Prostate gland (tissue), 2 donors: Measurements from ENCODE around the gene ERC2. TPM values are rescaled to one million over a fixed set of nuclear protein-coding genes. Genes with fewer than 3 reads are reported as not detected.

Experiments
- DNase-seq: peaks from one replicate; pipeline ENCODE4 v3.0.0-alpha.2; 2019; ENCODE audit warnings: low spot score
- H3K27ac ChIP-seq, 2 donors: fragments of 200-600 bp; sonication (generic); 2 replicates each; pipeline ENCODE4 v1.5.1; 2017 to 2019
- H3K27me3 ChIP-seq: fragments of 200-600 bp; sonication (generic); replicated peaks from 2 replicates; pipeline ENCODE4 v1.5.1; 2019; ENCODE audit not compliant: insufficient read depth
- H3K36me3 ChIP-seq, 2 donors: fragments of 200-600 bp; sonication (generic); 1 replicate in 1 of 2; 2 replicates in 1 of 2; pipeline versions ENCODE4 v1.5.1 to v1.8.1; 2017 to 2019
- H3K4me1 ChIP-seq: fragments of 200-600 bp; sonication (generic); replicated peaks from 2 replicates; pipeline ENCODE4 v1.5.1; 2019
- H3K4me3 ChIP-seq, 2 donors: fragments of 200-600 bp; sonication (generic); 2 replicates each; pipeline ENCODE4 v1.5.1; 2017 to 2019
- H3K9me3 ChIP-seq: fragments of 200-600 bp; sonication (generic); 2 replicates; pipeline ENCODE4 v1.5.1; 2017
- POLR2A ChIP-seq: fragments of 450-650 bp; IDR thresholded peaks from one replicate; pipeline ENCODE4 v1.6.1; 2016; ENCODE audit warnings: antibody characterized with exemption, mild to moderate bottlenecking
- POLR2AphosphoS5 ChIP-seq: sonication (generic); formaldehyde crosslinking; IDR thresholded peaks from one replicate; pipeline ENCODE4 v1.6.1; 2017; ENCODE audit warnings: antibody characterized with exemption
- WGBS: methylation state at CpG from one replicate; pipeline ENCODE4 v1.1.5; 2018; 5-methylcytosine and 5-hydroxymethylcytosine counted together
- intact Hi-C: fragments of 100-400 bp; cut with DNase I; formaldehyde crosslinking; loops from one replicate; pipeline ENCODE4 v1.14.2; 2022
- total RNA-seq, 2 donors: library from RNA; depleted of rRNA; stranded (reverse); fragments of >200 nt; gene quantifications; one replicate each; pipeline ENCODE4 v1.1.0, GENCODE V29; 2016
- TF ChIP-seq, protein P1 (sequence below), 4 experiments: fragments of 200-600 bp in 2 of 4; fragments of 450-650 bp in 2 of 4; sonication (generic) in 2 of 4; IDR thresholded peaks; 1 replicate in 3 of 4; 2 replicates in 1 of 4; pipeline ENCODE4 v1.5.1; 2016 to 2019; ENCODE audit warnings: antibody characterized with exemption in 4 of 4, mild to moderate bottlenecking in 2 of 4, moderate library complexity in 2 of 4

ERC2 gene
- total RNA-seq, 2 donors from 2014 or later: 1.0 to 2.7 TPM

DNA sequence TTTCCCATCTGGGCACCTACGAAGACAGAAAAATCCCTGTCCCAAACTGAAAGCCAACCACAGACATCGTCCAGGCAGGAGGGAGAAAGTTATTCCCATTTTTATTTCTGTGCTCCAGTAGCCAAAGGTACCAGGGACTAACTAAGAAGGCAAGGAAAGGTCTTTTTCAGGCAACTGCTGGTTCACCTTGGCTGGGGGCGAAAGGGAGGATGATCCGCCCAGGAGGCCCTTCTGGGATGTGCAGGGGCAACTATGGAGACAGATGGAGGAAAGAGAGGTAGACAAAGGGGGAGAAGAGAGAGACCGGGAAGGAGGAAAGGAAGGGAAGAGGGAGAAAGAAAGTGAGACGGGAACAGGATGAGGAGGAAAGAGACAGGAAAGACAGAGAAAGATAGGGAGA lies 994.5 kb downstream of the ERC2 start:
- no peaks in the 10 kb centered on the region for H3K36me3 ChIP-seq
- no peak for DNase-seq
- H3K4me3 ChIP-seq: no peak overlapping the region
- intact Hi-C loops: no loop called here
- no peaks in the 10 kb centered on the region for H3K9me3 ChIP-seq
- H3K27ac ChIP-seq: no peak overlapping the region
- TF ChIP-seq, protein P1, sequence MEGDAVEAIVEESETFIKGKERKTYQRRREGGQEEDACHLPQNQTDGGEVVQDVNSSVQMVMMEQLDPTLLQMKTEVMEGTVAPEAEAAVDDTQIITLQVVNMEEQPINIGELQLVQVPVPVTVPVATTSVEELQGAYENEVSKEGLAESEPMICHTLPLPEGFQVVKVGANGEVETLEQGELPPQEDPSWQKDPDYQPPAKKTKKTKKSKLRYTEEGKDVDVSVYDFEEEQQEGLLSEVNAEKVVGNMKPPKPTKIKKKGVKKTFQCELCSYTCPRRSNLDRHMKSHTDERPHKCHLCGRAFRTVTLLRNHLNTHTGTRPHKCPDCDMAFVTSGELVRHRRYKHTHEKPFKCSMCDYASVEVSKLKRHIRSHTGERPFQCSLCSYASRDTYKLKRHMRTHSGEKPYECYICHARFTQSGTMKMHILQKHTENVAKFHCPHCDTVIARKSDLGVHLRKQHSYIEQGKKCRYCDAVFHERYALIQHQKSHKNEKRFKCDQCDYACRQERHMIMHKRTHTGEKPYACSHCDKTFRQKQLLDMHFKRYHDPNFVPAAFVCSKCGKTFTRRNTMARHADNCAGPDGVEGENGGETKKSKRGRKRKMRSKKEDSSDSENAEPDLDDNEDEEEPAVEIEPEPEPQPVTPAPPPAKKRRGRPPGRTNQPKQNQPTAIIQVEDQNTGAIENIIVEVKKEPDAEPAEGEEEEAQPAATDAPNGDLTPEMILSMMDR (IDR thresholded peaks at IDR 0.05): no peak
- TF ChIP-seq POLR2AphosphoS5 (no peak), POLR2A (no peak)
- no peaks in the 10 kb centered on the region for H3K27me3 ChIP-seq
- no peaks in the 10 kb centered on the region for H3K4me1 ChIP-seq
- WGBS: 94% methylated on average over 6 of the region's 6 CpGs

GRCh38 chr3:55471522-55472280 lies 996.6 kb downstream of the ERC2 start:
- Histone ChIP-seq H3K4me1 (no peaks in the 10 kb centered on the region), H3K27me3 (no peaks in the 10 kb centered on the region), H3K4me3 (no peak overlapping the region), H3K9me3 (no peaks in the 10 kb centered on the region), H3K36me3 (no peaks in the 10 kb centered on the region), H3K27ac (no peak overlapping the region)
- no peak for DNase-seq
- TF ChIP-seq, protein P1 (IDR thresholded peaks at IDR 0.05): no peak
- TF ChIP-seq POLR2A (no peak), POLR2AphosphoS5 (no peak)
- intact Hi-C loops: no loop called here
- WGBS: 75% methylated on average over 8 of the region's 8 CpGs

- no peaks in the 10 kb centered on the region for H3K36me3 ChIP-seq
- intact Hi-C loops: no loop called here
- WGBS: 98% methylated on average over 3 of the region's 4 CpGs
- no peak overlapping the region for H3K27ac ChIP-seq
- H3K27me3 ChIP-seq: no peaks in the 10 kb centered on the region
- no peaks in the 10 kb centered on the region for H3K9me3 ChIP-seq
- no peak overlapping the region for H3K4me3 ChIP-seq
- H3K4me1 ChIP-seq: no peaks in the 10 kb centered on the region
- TF ChIP-seq POLR2A (no peak), POLR2AphosphoS5 (no peak)
- TF ChIP-seq, protein P1 (IDR thresholded peaks at IDR 0.05): no peak
- no peak for DNase-seq
Observed at GRCh38 chr3:55471084-55471483, 997.2 kb downstream of the ERC2 start.

DNA sequence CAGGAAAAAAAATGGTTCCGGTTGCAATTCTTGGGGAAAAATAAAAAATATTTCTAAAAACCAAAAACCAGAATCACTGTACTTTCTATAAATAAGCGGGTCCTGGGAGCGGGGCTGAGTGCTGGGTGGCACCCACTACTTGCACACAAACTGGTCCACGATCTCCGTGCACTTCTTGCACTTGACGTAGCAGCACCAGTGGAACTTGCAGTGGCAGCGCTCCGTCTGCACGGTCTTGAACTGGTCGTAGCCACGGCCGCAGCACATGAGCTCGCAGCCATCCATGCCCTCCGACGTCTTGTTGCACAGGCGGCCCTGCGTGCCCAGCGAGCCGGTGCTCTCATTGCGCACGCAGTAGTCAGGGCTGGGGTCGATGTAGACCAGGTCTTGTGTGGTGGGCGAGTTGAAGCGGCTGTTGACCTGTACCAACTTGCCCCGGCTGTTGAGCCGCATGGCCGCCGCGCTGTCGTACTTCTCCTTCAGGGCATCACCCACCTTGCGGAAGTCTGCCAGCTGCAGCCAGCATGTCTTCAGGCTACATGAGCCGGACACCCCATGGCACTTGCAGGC lies 998.2 kb downstream of the ERC2 start:
- H3K4me3 ChIP-seq: no peak overlapping the region
- H3K36me3 ChIP-seq: no peaks in the 10 kb centered on the region
- WGBS: 95% methylated on average over 32 of the region's 32 CpGs
- H3K9me3 ChIP-seq: no peaks in the 10 kb centered on the region
- DNase-seq: no peak
- TF ChIP-seq, protein P1 (IDR thresholded peaks at IDR 0.05): no peak
- no peak for TF ChIP-seq POLR2AphosphoS5
- TF ChIP-seq POLR2A: no peak
- no peaks in the 10 kb centered on the region for H3K4me1 ChIP-seq
- intact Hi-C loops: no loop called here
- H3K27me3 ChIP-seq: no peaks in the 10 kb centered on the region
- no peak overlapping the region for H3K27ac ChIP-seq

GRCh38 chr3:55468251-55468650 lies 1000.0 kb downstream of the ERC2 start:
- Histone ChIP-seq H3K9me3 (no peaks in the 10 kb centered on the region), H3K27me3 (no peaks in the 10 kb centered on the region), H3K4me1 (no peaks in the 10 kb centered on the region), H3K27ac (no peak overlapping the region), H3K4me3 (no peak overlapping the region), H3K36me3 (no peaks in the 10 kb centered on the region)
- DNase-seq: no peak
- intact Hi-C loops: no loop called here
- TF ChIP-seq POLR2A (no peak), POLR2AphosphoS5 (no peak)
- TF ChIP-seq, protein P1 (IDR thresholded peaks at IDR 0.05): no peak
- 80% methylated on average over 5 of the region's 5 CpGs for WGBS
